HCEC 1CT (cell line): ENCODE results near the gene SLC41A3.

ENCODE experiments used
- DNase-seq: peaks from one replicate; pipeline ENCODE4 v3.0.0-alpha.2; 2017

Gene SLC41A3

GRCh38 chr3:126119008-126119675, 35.2 kb upstream of the SLC41A3 start:
- no peak for DNase-seq

GRCh38 chr3:126118591-126118990, 34.7 kb upstream of the SLC41A3 start:
- DNase-seq: no peak

GRCh38 chr3:126117786-126118185, 33.9 kb upstream of the SLC41A3 start:
- DNase-seq: no peak

GRCh38 chr3:126117212-126117611, 33.3 kb upstream of the SLC41A3 start:
- no peak for DNase-seq

GRCh38 chr3:126116526-126116925, 32.6 kb upstream of the SLC41A3 start:
- DNase-seq: no peak

- DNase-seq: no peak
Measured at GRCh38 chr3:126114443-126115386, 30.8 kb upstream of the SLC41A3 start.

- DNase-seq: no peak
Measured at GRCh38 chr3:126113733-126114442, 30.0 kb upstream of the SLC41A3 start.

- no peak for DNase-seq
Measured at GRCh38 chr3:126113238-126113555, 29.3 kb upstream of the SLC41A3 start.

- no peak for DNase-seq
Measured at GRCh38 chr3:126112531-126113237, 28.8 kb upstream of the SLC41A3 start.

GRCh38 chr3:126111566-126112475, 27.9 kb upstream of the SLC41A3 start:
- no peak for DNase-seq

GRCh38 chr3:126111126-126111551, 27.2 kb upstream of the SLC41A3 start:
- no peak for DNase-seq

GRCh38 chr3:126110431-126111125, 26.7 kb upstream of the SLC41A3 start:
- DNase-seq: no peak

GRCh38 chr3:126109880-126110235, 25.9 kb upstream of the SLC41A3 start:
- DNase-seq: no peak

- no peak for DNase-seq
Measured at GRCh38 chr3:126109146-126109879, 25.4 kb upstream of the SLC41A3 start.

GRCh38 chr3:126108676-126109050, 24.7 kb upstream of the SLC41A3 start:
- no peak for DNase-seq

- no peak for DNase-seq
Measured at GRCh38 chr3:126107957-126108675, 24.2 kb upstream of the SLC41A3 start.

GRCh38 chr3:126107203-126107939, 23.4 kb upstream of the SLC41A3 start:
- DNase-seq: no peak

- no peak for DNase-seq
Measured at GRCh38 chr3:126106336-126107202, 22.6 kb upstream of the SLC41A3 start.
